Calu3 (cell line): ENCODE data around the gene OVAAL. TPM values are rescaled to one million over a fixed set of nuclear protein-coding genes. Genes with fewer than 3 reads are reported as not detected.

ENCODE experiments used
- BruUV-seq: library from RNA; stranded (reverse); fragments of 400-500 nt; replicated peaks from 2 replicates; lab custom pipeline; 2021; lab: Mats Ljungman, UMichigan
- CTCF ChIA-PET: fragments of 300-600 bp; sonication (Branson Sonifier 250); formaldehyde crosslinking; loops from one replicate; lab custom pipeline; 2022; ENCODE audit warnings: antibody characterized with exemption; lab: Charles Lee
- DNase-seq: peaks from one replicate; pipeline ENCODE4 v3.0.0; 2022
- H3K27ac Mint-ChIP-seq: one replicate; pipeline ENCODE4 v1.8.0; 2022; ENCODE audit warnings: mixed read lengths; ENCODE audit not compliant: unreplicated experiment
- H3K27me3 Mint-ChIP-seq: one replicate; pipeline ENCODE4 v1.8.0; 2022; ENCODE audit warnings: mixed read lengths; ENCODE audit not compliant: unreplicated experiment
- H3K36me3 Mint-ChIP-seq: one replicate; pipeline ENCODE4 v1.8.0; 2022; ENCODE audit warnings: mild to moderate bottlenecking, moderate library complexity, mixed read lengths; ENCODE audit not compliant: insufficient read depth, unreplicated experiment
- H3K4me1 Mint-ChIP-seq: one replicate; pipeline ENCODE4 v1.8.0; 2022; ENCODE audit warnings: mild to moderate bottlenecking, low read depth, mixed read lengths; ENCODE audit not compliant: unreplicated experiment
- H3K4me3 Mint-ChIP-seq: one replicate; pipeline ENCODE4 v1.8.0; 2022; ENCODE audit warnings: mild to moderate bottlenecking, low read depth, moderate library complexity, mixed read lengths; ENCODE audit not compliant: unreplicated experiment
- H3K9me3 Mint-ChIP-seq: one replicate; pipeline ENCODE4 v1.8.0; 2022; ENCODE audit warnings: low read depth, mixed read lengths; ENCODE audit not compliant: unreplicated experiment
- intact Hi-C: fragments of 100-400 bp; cut with micrococcal nuclease; formaldehyde crosslinking; loops from one replicate; pipeline ENCODE4 v1.10.0; 2022; ENCODE audit not compliant: unreplicated experiment
- total RNA-seq: library from RNA; stranded (reverse); gene quantifications from 2 replicates; pipeline ENCODE4 v1.2.3, GENCODE V29; 2022
- TF ChIP-seq, protein P1 (sequence below): fragments of 200-600 bp; IDR thresholded peaks from one replicate; pipeline ENCODE4 v1.8.0; 2022; ENCODE audit warnings: antibody characterized with exemption; ENCODE audit not compliant: unreplicated experiment

OVAAL gene
- total RNA-seq, 1 experiment from 2014 or later, result not detected

DNA sequence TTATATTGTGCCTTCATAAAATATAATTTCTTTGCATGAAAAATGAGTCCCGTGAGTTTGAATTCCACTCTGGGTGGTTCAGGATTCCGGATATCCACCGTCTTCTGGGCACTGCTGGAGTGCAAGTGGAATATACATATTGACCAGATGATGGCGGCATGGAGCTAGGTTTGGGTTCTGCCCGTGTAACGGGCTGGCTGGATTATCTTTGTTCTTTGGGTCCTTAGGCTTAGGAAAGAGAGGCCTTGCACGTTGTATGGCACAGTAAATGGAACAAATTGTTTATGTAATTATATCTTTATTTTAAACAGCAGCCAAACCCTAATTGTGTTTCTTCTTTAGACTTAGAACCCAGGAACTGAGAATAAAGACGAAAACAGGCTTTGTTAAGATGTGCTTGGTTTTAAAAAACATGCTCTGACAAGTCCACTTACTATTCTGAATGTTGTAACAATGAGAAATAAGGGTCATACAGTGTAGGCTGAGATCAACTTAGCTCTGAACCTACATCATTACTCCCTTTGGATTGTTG, 42.8 kb upstream of the OVAAL start:
- CTCF ChIA-PET, result interaction anchor here (0.6 to 1.7 kb wide), 10 partner anchors 14 to 626 kb away, joined by 3 to 25 read pairs (median 4); partner anchors contain the start of gene ACBD6
- H3K4me3 Mint-ChIP-seq, result no peak overlapping the region
- intact Hi-C loops, result loop anchor here (1.0 to 5.0 kb wide), 3 partner anchors 261 to 651 kb away; no protein-coding TSS in a partner anchor
- BruUV-seq, result no TSS peak
- TF ChIP-seq, protein P1, sequence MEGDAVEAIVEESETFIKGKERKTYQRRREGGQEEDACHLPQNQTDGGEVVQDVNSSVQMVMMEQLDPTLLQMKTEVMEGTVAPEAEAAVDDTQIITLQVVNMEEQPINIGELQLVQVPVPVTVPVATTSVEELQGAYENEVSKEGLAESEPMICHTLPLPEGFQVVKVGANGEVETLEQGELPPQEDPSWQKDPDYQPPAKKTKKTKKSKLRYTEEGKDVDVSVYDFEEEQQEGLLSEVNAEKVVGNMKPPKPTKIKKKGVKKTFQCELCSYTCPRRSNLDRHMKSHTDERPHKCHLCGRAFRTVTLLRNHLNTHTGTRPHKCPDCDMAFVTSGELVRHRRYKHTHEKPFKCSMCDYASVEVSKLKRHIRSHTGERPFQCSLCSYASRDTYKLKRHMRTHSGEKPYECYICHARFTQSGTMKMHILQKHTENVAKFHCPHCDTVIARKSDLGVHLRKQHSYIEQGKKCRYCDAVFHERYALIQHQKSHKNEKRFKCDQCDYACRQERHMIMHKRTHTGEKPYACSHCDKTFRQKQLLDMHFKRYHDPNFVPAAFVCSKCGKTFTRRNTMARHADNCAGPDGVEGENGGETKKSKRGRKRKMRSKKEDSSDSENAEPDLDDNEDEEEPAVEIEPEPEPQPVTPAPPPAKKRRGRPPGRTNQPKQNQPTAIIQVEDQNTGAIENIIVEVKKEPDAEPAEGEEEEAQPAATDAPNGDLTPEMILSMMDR, result peak; percentile 94
- no peaks in the 10 kb centered on the region for H3K9me3 Mint-ChIP-seq
- H3K27me3 Mint-ChIP-seq, result no peaks in the 10 kb centered on the region
- no peak overlapping the region for H3K27ac Mint-ChIP-seq
- H3K4me1 Mint-ChIP-seq, result peaks cover 13% of the 10 kb centered on the region
- DNase-seq, result peak; percentile 75
- peaks cover 5% of the 10 kb centered on the region for H3K36me3 Mint-ChIP-seq

DNA sequence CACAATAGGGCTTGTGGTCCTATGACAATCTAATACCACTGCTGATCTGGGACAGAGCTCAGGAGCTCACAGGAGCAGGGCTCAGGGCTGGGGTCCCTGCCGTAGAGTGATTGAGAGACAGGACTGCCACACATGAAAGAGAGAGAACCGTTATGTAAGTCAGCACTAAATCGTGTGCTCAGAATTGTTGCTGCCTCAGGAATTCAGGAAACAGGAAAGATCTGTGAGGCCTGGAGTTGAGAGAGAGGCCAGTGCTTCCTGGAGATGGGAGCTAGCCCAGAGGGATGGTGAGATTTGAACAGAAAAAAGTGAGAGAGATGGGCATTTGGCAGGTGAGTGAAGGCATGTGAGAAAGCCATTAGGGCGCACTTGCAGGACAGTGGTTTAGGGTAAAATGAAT, 38.9 kb upstream of the OVAAL start:
- Mint-ChIP-seq H3K27ac (peak overlapping the region; percentile 42), H3K36me3 (peaks cover 14% of the 10 kb centered on the region), H3K27me3 (no peaks in the 10 kb centered on the region), H3K4me3 (no peak overlapping the region), H3K4me1 (peaks cover 50% of the 10 kb centered on the region), H3K9me3 (no peaks in the 10 kb centered on the region)
- BruUV-seq, result no TSS peak
- no peak for DNase-seq
- intact Hi-C loops, result loop anchor here (5.0 kb wide), 2 partner anchors 257 to 647 kb away; no protein-coding TSS in a partner anchor
- CTCF ChIA-PET, result interaction anchor here (0.6 to 1.4 kb wide), 2 partner anchors 67 to 112 kb away, joined by 3 read pairs; partner anchors contain the start of gene XPR1
- TF ChIP-seq, protein P1, result no peak

DNA sequence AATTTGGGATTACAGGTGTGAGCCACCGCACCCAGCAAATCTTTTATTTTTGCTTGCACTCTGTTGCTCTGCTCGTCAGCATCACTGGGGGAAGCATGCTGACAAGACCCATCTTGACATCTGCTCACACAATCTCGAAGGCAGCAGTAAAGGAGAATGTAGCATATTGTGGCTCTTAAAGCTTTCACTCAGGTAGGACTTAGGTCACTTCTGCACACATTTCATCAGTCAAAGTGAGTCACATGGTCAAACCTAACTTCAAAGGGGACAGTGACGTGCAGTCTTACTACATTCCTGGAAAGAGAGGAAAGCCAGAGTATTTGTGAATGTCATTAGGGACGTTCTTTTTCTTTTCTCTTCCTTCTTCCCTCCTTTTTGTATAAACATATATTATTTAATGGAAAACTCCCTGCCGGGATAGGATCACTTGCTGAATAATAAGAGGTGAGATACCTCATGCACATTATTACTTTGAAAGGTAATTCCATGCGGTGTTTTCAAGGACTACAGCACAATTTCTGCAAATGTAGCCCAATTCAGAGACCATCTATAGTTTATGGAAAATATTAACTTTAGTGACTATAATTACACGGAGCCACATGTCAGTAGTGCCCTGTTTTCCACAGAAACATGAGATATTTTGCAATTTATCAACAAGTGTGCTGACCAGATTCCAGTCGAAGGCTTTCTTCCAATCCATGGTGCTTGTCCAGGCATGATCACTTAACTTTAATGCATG, 37.1 kb upstream of the OVAAL start:
- intact Hi-C loops, result no loop called here
- CTCF ChIA-PET, result interaction anchor here (1.7 kb wide), 1 partner anchor 341 kb away, joined by 4 read pairs; no protein-coding TSS in a partner anchor
- Mint-ChIP-seq H3K4me3 (peak overlapping the region; percentile 14), H3K9me3 (no peaks in the 10 kb centered on the region), H3K4me1 (peaks cover 67% of the 10 kb centered on the region), H3K36me3 (peaks cover 14% of the 10 kb centered on the region), H3K27me3 (no peaks in the 10 kb centered on the region), H3K27ac (peak overlapping the region; percentile 91)
- BruUV-seq, result no TSS peak
- DNase-seq, result peak; percentile 57
- TF ChIP-seq, protein P1, result no peak

DNA sequence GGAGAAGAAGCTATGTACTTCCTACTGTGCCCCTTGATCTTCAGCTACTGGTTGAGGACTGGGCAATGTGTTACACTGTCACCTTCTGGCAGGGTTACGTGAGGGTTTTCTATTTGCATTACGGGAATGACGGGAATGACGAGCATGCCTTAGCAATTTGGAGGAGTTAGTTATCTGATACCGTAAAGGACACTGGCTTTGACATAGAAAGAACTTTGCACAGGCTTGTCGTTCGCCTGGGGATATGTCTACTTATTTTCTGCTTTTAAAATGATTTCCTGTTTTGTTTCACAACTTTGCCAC, 36.6 kb upstream of the OVAAL start:
- Mint-ChIP-seq H3K4me3 (peak overlapping the region; percentile 14), H3K4me1 (peaks cover 72% of the 10 kb centered on the region), H3K36me3 (peaks cover 14% of the 10 kb centered on the region), H3K27ac (peak overlapping the region; percentile 91), H3K27me3 (no peaks in the 10 kb centered on the region), H3K9me3 (no peaks in the 10 kb centered on the region)
- no TSS peak for BruUV-seq
- TF ChIP-seq, protein P1, result no peak
- CTCF ChIA-PET, result interaction anchor here (1.7 kb wide), 1 partner anchor 341 kb away, joined by 4 read pairs; no protein-coding TSS in a partner anchor
- DNase-seq, result no peak
- intact Hi-C loops, result no loop called here
